HepG2 (cell line): Measurements from ENCODE around the gene TFAP2D. TPM values are rescaled to one million over a fixed set of nuclear protein-coding genes. Genes with fewer than 3 reads are reported as not detected.

Experiments used
- ARNTL ChIP-seq: sonication (generic); formaldehyde crosslinking; IDR thresholded peaks from 2 replicates; pipeline ENCODE4 v1.4.0; 2020; ENCODE audit warnings: mild to moderate bottlenecking, missing genetic modification reagents
- CBX2 ChIP-seq, 2 experiments: fragments of 200-600 bp in 1 of 2; sonication (generic); formaldehyde crosslinking in 1 of 2; IDR thresholded peaks; 2 replicates each; pipeline versions ENCODE4 v1.7.0 to v1.8.1; 2018 to 2022; ENCODE audit warnings: low read depth in 2 of 2, low read length in 1 of 2, mild to moderate bottlenecking in 1 of 2, missing genetic modification reagents in 1 of 2
- CSRNP1 ChIP-seq: sonication (generic); formaldehyde crosslinking; IDR thresholded peaks from 2 replicates; pipeline ENCODE4 v1.8.1; 2023; ENCODE audit warnings: mild to moderate bottlenecking, missing genetic modification reagents
- KDM5B ChIP-seq: sonication (generic); formaldehyde crosslinking; IDR thresholded peaks from 2 replicates; pipeline ENCODE4 v1.4.0; 2020; ENCODE audit warnings: missing genetic modification reagents, mild to moderate bottlenecking, borderline replicate concordance
- NFE2 ChIP-seq: sonication (generic); formaldehyde crosslinking; IDR thresholded peaks from 2 replicates; pipeline ENCODE4 v1.4.0; 2020; ENCODE audit warnings: missing genetic modification reagents
- REST ChIP-seq, 2 experiments: IDR thresholded peaks; 2 replicates each; pipeline ENCODE4 v1.6.1; 2011 to 2012; ENCODE audit warnings: low read length in 2 of 2, borderline replicate concordance in 1 of 2, low read depth in 1 of 2, mild to moderate bottlenecking in 1 of 2, moderate library complexity in 1 of 2
- ZNF101 ChIP-seq: sonication (generic); formaldehyde crosslinking; IDR thresholded peaks from 2 replicates; pipeline ENCODE4 v1.4.0; 2020; ENCODE audit warnings: mild to moderate bottlenecking, low read depth, missing genetic modification reagents, borderline replicate concordance
- ZNF318 ChIP-seq: sonication (generic); formaldehyde crosslinking; IDR thresholded peaks from 2 replicates; pipeline ENCODE4 v1.4.0; 2020; ENCODE audit warnings: mild to moderate bottlenecking, missing genetic modification reagents
- ZNF678 ChIP-seq: sonication (generic); formaldehyde crosslinking; IDR thresholded peaks from 2 replicates; pipeline ENCODE4 v1.4.0; 2020; ENCODE audit warnings: mild to moderate bottlenecking, missing genetic modification reagents
- polyA plus RNA-seq, 8 experiments: library from polyadenylated mRNA; depleted of rRNA in 3 of 8; stranded (reverse) in 7 of 8; unstranded in 1 of 8; fragments of >200 nt; fragmentation: Illumina TruSeq in 4 of 8; extraction: Trizol in 4 of 8; gene quantifications; 2 replicates each; pipeline versions ENCODE4 v1.2.1 to v1.2.3, GENCODE V29; 2011 to 2016; ENCODE audit warnings: low read depth in 4 of 8, missing spikeins in 1 of 8, mixed read lengths in 1 of 8; ENCODE audit not compliant: insufficient read depth in 1 of 8
- total RNA-seq, 5 experiments: library from RNA; depleted of rRNA; stranded (reverse); fragments of >200 nt; fragmentation: Illumina TruSeq; extraction: Trizol; gene quantifications; 2 replicates each; pipeline ENCODE4 v1.2.3, GENCODE V29; 2016; ENCODE audit warnings: low read depth in 1 of 5

TFAP2D gene
- total and polyA plus RNA-seq, 2 of the 13 experiments (the other 11 are each of a cell fraction or from before 2014, with no cell fraction given), result not detected

GRCh38 chr6:50792771-50793170 is 79.4 kb downstream of the TFAP2D start (continued):
- TF ChIP-seq CSRNP1, result no peak
- TF ChIP-seq ARNTL (CRISPR knock-in tag), result no peak
- no peak for TF ChIP-seq CBX2 (IDR thresholded peaks at IDR 0.05; ENCODE audit: low read depth, low read length)
- no peak for TF ChIP-seq CBX2 (CRISPR knock-in tag; IDR thresholded peaks at IDR 0.05; ENCODE audit: low read depth)
- no peak for TF ChIP-seq ZNF318 (CRISPR knock-in tag)
- no peak for TF ChIP-seq ZNF101
- no peak for TF ChIP-seq REST (IDR thresholded peaks at IDR 0.05; ENCODE audit: borderline replicate concordance in 1 of 2, low read depth in 1 of 2, low read length in 2 of 2)
- TF ChIP-seq KDM5B (CRISPR knock-in tag), result no peak
- no peak for TF ChIP-seq NFE2 (CRISPR knock-in tag)
- TF ChIP-seq ZNF678 (CRISPR knock-in tag), result no peak
